Right lobe of liver (tissue), 4 donors: ENCODE data around the gene SUV39H1.

Experiments used
- POLR2A ChIP-seq: fragments of 450-650 bp; IDR thresholded peaks from one replicate; pipeline ENCODE4 v1.6.1; 2017; ENCODE audit warnings: antibody characterized with exemption, mild to moderate bottlenecking
- TF ChIP-seq, protein P1 (sequence below), 4 donors: fragments of 200-600 bp in 3 of 4; fragments of 450-650 bp in 1 of 4; IDR thresholded peaks; one replicate each; pipeline versions ENCODE4 v1.5.1 to v1.8.0; 2016 to 2022; ENCODE audit warnings: antibody characterized with exemption in 4 of 4, mild to moderate bottlenecking in 2 of 4
- donor health status: DM: no; HTN: no; CAD: no.
- donor health status: DM: no; HTN: no; CAD: no.
- donor health status: DM: no; HTN: yes; CAD: no.

- TF ChIP-seq, protein P1, sequence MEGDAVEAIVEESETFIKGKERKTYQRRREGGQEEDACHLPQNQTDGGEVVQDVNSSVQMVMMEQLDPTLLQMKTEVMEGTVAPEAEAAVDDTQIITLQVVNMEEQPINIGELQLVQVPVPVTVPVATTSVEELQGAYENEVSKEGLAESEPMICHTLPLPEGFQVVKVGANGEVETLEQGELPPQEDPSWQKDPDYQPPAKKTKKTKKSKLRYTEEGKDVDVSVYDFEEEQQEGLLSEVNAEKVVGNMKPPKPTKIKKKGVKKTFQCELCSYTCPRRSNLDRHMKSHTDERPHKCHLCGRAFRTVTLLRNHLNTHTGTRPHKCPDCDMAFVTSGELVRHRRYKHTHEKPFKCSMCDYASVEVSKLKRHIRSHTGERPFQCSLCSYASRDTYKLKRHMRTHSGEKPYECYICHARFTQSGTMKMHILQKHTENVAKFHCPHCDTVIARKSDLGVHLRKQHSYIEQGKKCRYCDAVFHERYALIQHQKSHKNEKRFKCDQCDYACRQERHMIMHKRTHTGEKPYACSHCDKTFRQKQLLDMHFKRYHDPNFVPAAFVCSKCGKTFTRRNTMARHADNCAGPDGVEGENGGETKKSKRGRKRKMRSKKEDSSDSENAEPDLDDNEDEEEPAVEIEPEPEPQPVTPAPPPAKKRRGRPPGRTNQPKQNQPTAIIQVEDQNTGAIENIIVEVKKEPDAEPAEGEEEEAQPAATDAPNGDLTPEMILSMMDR (IDR thresholded peaks at IDR 0.05): no peak
- TF ChIP-seq POLR2A: no peak
Observed at GRCh38 chrX:48709522-48710112, 13.1 kb downstream of the SUV39H1 start.
